ENCODE measurements around the gene CD44. TPM values are rescaled to one million over a fixed set of nuclear protein-coding genes. Genes with fewer than 3 reads are reported as not detected.

Gene CD44
- total RNA-seq, 1 experiment from 2014 or later, result 6.1 TPM

DNA sequence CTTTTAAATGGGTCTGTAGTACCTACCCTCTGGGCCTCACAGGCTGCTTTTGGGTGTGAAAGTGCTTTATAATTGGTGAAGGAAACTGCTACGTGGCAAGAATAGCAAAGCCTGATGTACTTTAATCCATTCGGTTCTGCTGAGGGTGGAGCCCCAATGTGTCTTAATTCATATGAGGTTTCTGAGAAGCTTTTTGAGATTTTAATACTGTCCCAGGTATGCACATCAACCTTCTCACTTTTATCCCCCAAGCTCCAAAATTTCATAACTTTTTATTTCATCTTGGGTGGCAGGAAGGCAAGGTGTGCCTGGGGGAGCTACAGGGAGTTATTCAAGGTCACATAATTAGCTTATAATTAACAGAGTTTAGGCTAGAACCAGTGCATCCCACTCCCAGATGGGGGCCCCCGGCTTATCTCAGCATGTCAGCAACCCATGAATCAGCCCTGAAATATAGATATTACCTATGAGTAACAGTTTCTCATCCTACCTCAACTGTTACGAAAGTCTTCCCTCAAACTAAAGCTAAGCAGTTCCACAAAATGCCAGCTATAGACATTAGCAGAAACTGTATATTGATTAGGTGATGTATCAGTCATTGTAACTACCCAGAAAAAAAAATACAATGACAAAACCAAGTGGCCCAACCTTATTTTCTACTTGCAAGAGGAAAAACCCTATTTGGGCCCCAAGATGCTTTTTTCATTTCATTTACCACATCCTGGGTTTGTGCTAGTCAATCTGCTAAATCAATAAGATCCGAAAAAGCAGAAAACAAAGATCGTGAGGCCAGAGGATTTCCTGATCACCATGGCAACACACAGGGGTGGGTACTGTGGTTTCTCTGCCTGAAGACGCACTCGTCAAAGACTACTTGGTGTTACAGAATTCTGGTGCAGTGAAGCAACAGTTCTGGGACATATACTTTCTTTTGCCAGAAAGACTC is 26.7 kb downstream of the CD44 start:
- Mint-ChIP-seq H3K27ac (no peak overlapping the region), H3K4me3 (no peak overlapping the region), H3K9me3 (no peaks in the 10 kb centered on the region), H3K36me3 (ENCODE audit: insufficient read depth in 1 of 3, low read depth in 3 of 3) (no peaks in the 10 kb centered on the region), H3K4me1 (peaks cover 10 to 14% of the 10 kb centered on the region in 2 experiments), H3K27me3 (ENCODE audit: low read depth) (no peaks in the 10 kb centered on the region)
- H3K56ac ChIP-seq (ENCODE audit: insufficient read length, low read depth, low read length), result no peak overlapping the region
- no peak overlapping the region for H4K8ac ChIP-seq (replicated peaks; ENCODE audit: insufficient read length, low read depth, low read length)
- no peak overlapping the region for H3T11ph ChIP-seq (ENCODE audit: low read length)
- no peak overlapping the region for H3K4ac ChIP-seq (ENCODE audit: low read depth, low read length)
- no peak overlapping the region for H4K5ac ChIP-seq (ENCODE audit: insufficient read length, low read depth, low read length)
- H2AK5ac ChIP-seq (ENCODE audit: insufficient read length, low read length), result no peak overlapping the region
- H3K23me2 ChIP-seq (ENCODE audit: insufficient read length, low read depth, low read length, poor library complexity, severe bottlenecking), result no peaks in the 10 kb centered on the region
- no CpG with 5 or more reads among the region's 8 CpGs for WGBS (ENCODE audit: extremely low coverage, insufficient read length, low lambda C conversion rate)
- H2BK20ac ChIP-seq (ENCODE audit: low read depth, low read length, poor library complexity, severe bottlenecking), result no peak overlapping the region
- no peaks in the 10 kb centered on the region for H3K9me3 ChIP-seq (ENCODE audit: control insufficient read depth, low read depth, low read length)
- no peaks in the 10 kb centered on the region for H4K20me1 ChIP-seq (ENCODE audit: control insufficient read depth, insufficient read depth, insufficient read length)
- H3K27ac ChIP-seq (ENCODE audit: insufficient read length, low read depth, low read length), result no peak overlapping the region
- H2BK12ac ChIP-seq (ENCODE audit: insufficient read length, low read depth, low read length), result no peak overlapping the region
- TF ChIP-seq, protein P1, sequence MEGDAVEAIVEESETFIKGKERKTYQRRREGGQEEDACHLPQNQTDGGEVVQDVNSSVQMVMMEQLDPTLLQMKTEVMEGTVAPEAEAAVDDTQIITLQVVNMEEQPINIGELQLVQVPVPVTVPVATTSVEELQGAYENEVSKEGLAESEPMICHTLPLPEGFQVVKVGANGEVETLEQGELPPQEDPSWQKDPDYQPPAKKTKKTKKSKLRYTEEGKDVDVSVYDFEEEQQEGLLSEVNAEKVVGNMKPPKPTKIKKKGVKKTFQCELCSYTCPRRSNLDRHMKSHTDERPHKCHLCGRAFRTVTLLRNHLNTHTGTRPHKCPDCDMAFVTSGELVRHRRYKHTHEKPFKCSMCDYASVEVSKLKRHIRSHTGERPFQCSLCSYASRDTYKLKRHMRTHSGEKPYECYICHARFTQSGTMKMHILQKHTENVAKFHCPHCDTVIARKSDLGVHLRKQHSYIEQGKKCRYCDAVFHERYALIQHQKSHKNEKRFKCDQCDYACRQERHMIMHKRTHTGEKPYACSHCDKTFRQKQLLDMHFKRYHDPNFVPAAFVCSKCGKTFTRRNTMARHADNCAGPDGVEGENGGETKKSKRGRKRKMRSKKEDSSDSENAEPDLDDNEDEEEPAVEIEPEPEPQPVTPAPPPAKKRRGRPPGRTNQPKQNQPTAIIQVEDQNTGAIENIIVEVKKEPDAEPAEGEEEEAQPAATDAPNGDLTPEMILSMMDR (conservative IDR thresholded peaks at IDR 0.05), result no peak
- H3K79me2 ChIP-seq (ENCODE audit: insufficient read depth, low read length), result no peaks in the 10 kb centered on the region
- no peak overlapping the region for H2AFZ ChIP-seq (ENCODE audit: low read length)
- H3K27me3 ChIP-seq (ENCODE audit: insufficient read depth, low read length), result no peaks in the 10 kb centered on the region
- H3K79me1 ChIP-seq (ENCODE audit: insufficient read depth, low read depth, low read length, poor library complexity, severe bottlenecking), result no peaks in the 10 kb centered on the region
- H3K14ac ChIP-seq (ENCODE audit: insufficient read depth, low read length), result no peak overlapping the region
- no peak overlapping the region for H3K9ac ChIP-seq (ENCODE audit: extremely low read depth, insufficient read length, low read length)
- H3K18ac ChIP-seq (ENCODE audit: insufficient read length, low read depth, low read length), result no peak overlapping the region
- no peak overlapping the region for H3K4me2 ChIP-seq (ENCODE audit: insufficient read depth, insufficient read length, low read length)
- H2BK120ac ChIP-seq (ENCODE audit: low read depth, low read length, poor library complexity, severe bottlenecking), result no peak overlapping the region
- no peak overlapping the region for H3K23ac ChIP-seq (ENCODE audit: insufficient read length, low read depth, low read length)
- DNase-seq, result no peak
- H2BK15ac ChIP-seq (ENCODE audit: low read depth, low read length), result no peak overlapping the region
- no peak overlapping the region for H4K91ac ChIP-seq (ENCODE audit: insufficient read length, low read depth, low read length)
- no peak overlapping the region for H2BK5ac ChIP-seq (ENCODE audit: insufficient read length, low read length)
- peaks cover 6% of the 10 kb centered on the region; the same call in 1 of the 2 replicates for H3K4me1 ChIP-seq (ENCODE audit: insufficient read depth, low read length)
